Omental fat pad (tissue), 4 donors: ENCODE data around the gene RAB34. TPM values are rescaled to one million over a fixed set of nuclear protein-coding genes. Genes with fewer than 3 reads are reported as not detected.

Experiments
- ATAC-seq: fragments of 150-250 bp; one replicate; pipeline ENCODE4 v1.9.1; 2016; ENCODE audit warnings: mild to moderate bottlenecking, moderate library complexity; ENCODE audit not compliant: low FRiP score
- DNase-seq: peaks from one replicate; pipeline ENCODE4 v3.0.0-alpha.2; 2019; ENCODE audit warnings: low spot score
- CTCF ChIP-seq, 3 donors: fragments of 450-650 bp; IDR thresholded peaks; one replicate each; pipeline ENCODE4 v1.5.1; 2016 to 2017; ENCODE audit warnings: antibody characterized with exemption in 3 of 3, mild to moderate bottlenecking in 3 of 3, moderate library complexity in 2 of 3
- total RNA-seq, 4 donors: library from RNA; depleted of rRNA; stranded (reverse); fragments of >200 nt; gene quantifications; one replicate each; pipeline ENCODE4 v1.1.0, GENCODE V29; 2016

RAB34 gene
- total RNA-seq, 4 donors from 2014 or later = 90.4 to 112 (median 101) TPM

- no peak for DNase-seq
- no peak for ATAC-seq
- TF ChIP-seq CTCF (IDR thresholded peaks at IDR 0.05) = no peak
These were observed 23.8 kb downstream of the RAB34 start for GRCh38 chr17:28693869-28694268.

GRCh38 chr17:28689011-28689410 lies 28.7 kb downstream of the RAB34 start:
- no peak for ATAC-seq
- DNase-seq = no peak
- TF ChIP-seq CTCF (IDR thresholded peaks at IDR 0.05) = no peak

GRCh38 chr17:28688481-28688880 lies 29.2 kb downstream of the RAB34 start:
- no peak for TF ChIP-seq CTCF (IDR thresholded peaks at IDR 0.05)
- DNase-seq (no peak), ATAC-seq (no peak)

- ATAC-seq = no peak
- no peak for TF ChIP-seq CTCF (IDR thresholded peaks at IDR 0.05)
- DNase-seq = no peak
These were observed 31.4 kb downstream of the RAB34 start for GRCh38 chr17:28686296-28686695.

GRCh38 chr17:28685366-28685765 lies 32.3 kb downstream of the RAB34 start:
- ATAC-seq (no peak), DNase-seq (no peak)
- no peak for TF ChIP-seq CTCF (IDR thresholded peaks at IDR 0.05)

GRCh38 chr17:28684963-28685362 lies 32.7 kb downstream of the RAB34 start:
- TF ChIP-seq CTCF (IDR thresholded peaks at IDR 0.05) = no peak
- DNase-seq (no peak), ATAC-seq (no peak)

GRCh38 chr17:28682655-28683054 lies 35.0 kb downstream of the RAB34 start:
- DNase-seq (no peak), ATAC-seq (no peak)

More at GRCh38 chr17:28682655-28683054, 35.0 kb downstream of the RAB34 start:
- no peak for TF ChIP-seq CTCF (IDR thresholded peaks at IDR 0.05)
